Activated CD4-positive, alpha-beta T cell treated with anti-CD3 and anti-CD28 coated beads, Interleukin-2, amount 10 ng/mL, durations not matched to agents 7 days and 5 days (primary cell): Measurements from ENCODE around the gene GPX7. TPM values are rescaled to one million over a fixed set of nuclear protein-coding genes. Genes with fewer than 3 reads are reported as not detected.

Experiments
- CTCF ChIA-PET: fragments of 350-600 bp; sonication (Branson Sonifier 250); formaldehyde crosslinking; loops from one replicate; lab custom pipeline; 2021; ENCODE audit warnings: antibody characterized with exemption; lab: Charles Lee
- POLR2A ChIA-PET: fragments of 350-600 bp; sonication (Branson Sonifier 250); formaldehyde crosslinking; loops from one replicate; lab custom pipeline; 2021; ENCODE audit warnings: antibody characterized with exemption; lab: Charles Lee
- DNase-seq: peaks from one replicate; pipeline ENCODE4 v3.0.0-alpha.2; 2020
- H3K27ac Mint-ChIP-seq: one replicate; pipeline ENCODE4 v1.8.0; 2021; ENCODE audit warnings: mild to moderate bottlenecking, moderate library complexity, mixed read lengths
- H3K27me3 Mint-ChIP-seq: one replicate; pipeline ENCODE4 v1.8.0; 2021; ENCODE audit warnings: mixed read lengths
- H3K36me3 Mint-ChIP-seq: one replicate; pipeline ENCODE4 v1.8.0; 2021; ENCODE audit warnings: low read depth, mixed read lengths
- H3K4me1 Mint-ChIP-seq: one replicate; pipeline ENCODE4 v1.8.0; 2021; ENCODE audit warnings: mixed read lengths
- H3K4me3 Mint-ChIP-seq: one replicate; pipeline ENCODE4 v1.8.0; 2021; ENCODE audit warnings: mild to moderate bottlenecking, moderate library complexity, mixed read lengths
- H3K9me3 Mint-ChIP-seq: one replicate; pipeline ENCODE4 v1.8.0; 2021; ENCODE audit warnings: mixed read lengths
- total RNA-seq, 2 experiments: library from RNA; stranded (reverse); gene quantifications; one replicate each; pipeline ENCODE4 v1.2.3, GENCODE V29; 2021

The GPX7 gene
- total RNA-seq, 2 experiments from 2014 or later = 20.3 to 22.8 TPM

- no peak for DNase-seq
- Mint-ChIP-seq H3K9me3 (no peaks in the 10 kb centered on the region), H3K27me3 (peaks cover 4% of the 10 kb centered on the region), H3K27ac (no peak overlapping the region), H3K36me3 (no peaks in the 10 kb centered on the region), H3K4me1 (no peaks in the 10 kb centered on the region), H3K4me3 (no peak overlapping the region)
- ChIA-PET CTCF (no interaction called here), POLR2A (no interaction called here)
These were observed 9.4 kb upstream of the GPX7 start for GRCh38 chr1:52592637-52593323.

GRCh38 chr1:52593495-52593894 lies 8.7 kb upstream of the GPX7 start:
- Mint-ChIP-seq H3K36me3 (no peaks in the 10 kb centered on the region), H3K4me3 (no peak overlapping the region), H3K27me3 (peaks cover 4% of the 10 kb centered on the region), H3K27ac (no peak overlapping the region), H3K9me3 (no peaks in the 10 kb centered on the region), H3K4me1 (no peaks in the 10 kb centered on the region)
- DNase-seq = no peak
- CTCF ChIA-PET = interaction anchor here (0.8 to 1.5 kb wide), 2 partner anchors 10 to 16 kb away, joined by 3 to 4 read pairs; no protein-coding TSS in a partner anchor
- POLR2A ChIA-PET = no interaction called here

GRCh38 chr1:52595061-52595460 lies 7.1 kb upstream of the GPX7 start:
- Mint-ChIP-seq H3K9me3 (no peaks in the 10 kb centered on the region), H3K4me1 (no peaks in the 10 kb centered on the region), H3K36me3 (no peaks in the 10 kb centered on the region), H3K4me3 (no peak overlapping the region), H3K27me3 (peaks cover 4% of the 10 kb centered on the region), H3K27ac (no peak overlapping the region)
- CTCF ChIA-PET = interaction anchor here (0.5 kb wide), 1 partner anchor 34 kb away, joined by 6 read pairs; no protein-coding TSS in a partner anchor
- POLR2A ChIA-PET = no interaction called here
- no peak for DNase-seq

- POLR2A ChIA-PET = no interaction called here
These were observed 4.3 kb upstream of the GPX7 start for GRCh38 chr1:52597912-52598311.

GRCh38 chr1:52598729-52599128 lies 3.4 kb upstream of the GPX7 start:
- DNase-seq = no peak
- Mint-ChIP-seq H3K36me3 (peaks cover 13% of the 10 kb centered on the region), H3K4me1 (peaks cover 24% of the 10 kb centered on the region), H3K4me3 (no peak overlapping the region), H3K27me3 (peaks cover 4% of the 10 kb centered on the region), H3K9me3 (no peaks in the 10 kb centered on the region), H3K27ac (no peak overlapping the region)
- ChIA-PET CTCF (interaction anchor here (0.6 to 0.9 kb wide), 5 partner anchors 13 to 167 kb away, joined by 3 to 4 read pairs (median 3); no protein-coding TSS in a partner anchor), POLR2A (no interaction called here)

More at GRCh38 chr1:52597912-52598311, 4.3 kb upstream of the GPX7 start:
- H3K36me3 Mint-ChIP-seq = peaks cover 5% of the 10 kb centered on the region
- no peak overlapping the region for H3K4me3 Mint-ChIP-seq
- no peak overlapping the region for H3K27ac Mint-ChIP-seq
- H3K9me3 Mint-ChIP-seq = no peaks in the 10 kb centered on the region
- no peak for DNase-seq
- H3K4me1 Mint-ChIP-seq = peaks cover 15% of the 10 kb centered on the region
- peaks cover 4% of the 10 kb centered on the region for H3K27me3 Mint-ChIP-seq
- CTCF ChIA-PET = no interaction called here

- Mint-ChIP-seq H3K9me3 (no peaks in the 10 kb centered on the region), H3K36me3 (peaks cover 17% of the 10 kb centered on the region), H3K27ac (no peak overlapping the region), H3K4me3 (no peak overlapping the region), H3K4me1 (peaks cover 29% of the 10 kb centered on the region), H3K27me3 (peaks cover 4% of the 10 kb centered on the region)
- CTCF ChIA-PET = interaction anchor here (0.6 to 0.9 kb wide), 5 partner anchors 12 to 168 kb away, joined by 3 to 4 read pairs (median 3); no protein-coding TSS in a partner anchor
- no peak for DNase-seq
- POLR2A ChIA-PET = no interaction called here
These were observed 2.9 kb upstream of the GPX7 start for GRCh38 chr1:52599236-52599635.

- Mint-ChIP-seq H3K27ac (no peak overlapping the region), H3K4me3 (peak overlapping the region; percentile 74), H3K27me3 (peaks cover 3% of the 10 kb centered on the region), H3K36me3 (peaks cover 20% of the 10 kb centered on the region), H3K9me3 (no peaks in the 10 kb centered on the region), H3K4me1 (peaks cover 39% of the 10 kb centered on the region)
- CTCF ChIA-PET = interaction anchor here (1.1 kb wide), 1 partner anchor 85 kb away, joined by 3 read pairs; no protein-coding TSS in a partner anchor
- no peak for DNase-seq
- POLR2A ChIA-PET = no interaction called here
These were observed 1.5 kb upstream of the GPX7 start for GRCh38 chr1:52600533-52601179.

- ChIA-PET POLR2A (no interaction called here), CTCF (interaction anchor here (0.9 to 1.1 kb wide), 2 partner anchors 64 to 85 kb away, joined by 3 to 4 read pairs; no protein-coding TSS in a partner anchor)
- no peak for DNase-seq
- H3K9me3 Mint-ChIP-seq = no peaks in the 10 kb centered on the region
- peaks cover 46% of the 10 kb centered on the region for H3K4me1 Mint-ChIP-seq
- H3K36me3 Mint-ChIP-seq = peaks cover 25% of the 10 kb centered on the region
- peaks cover 3% of the 10 kb centered on the region for H3K27me3 Mint-ChIP-seq
- H3K4me3 Mint-ChIP-seq = peak overlapping the region; percentile 74
- peak overlapping the region; percentile 90 for H3K27ac Mint-ChIP-seq
These were observed 652 bp upstream of the GPX7 start for GRCh38 chr1:52601519-52601918.

- Mint-ChIP-seq H3K27me3 (no peaks in the 10 kb centered on the region), H3K27ac (peak overlapping the region; percentile 93), H3K4me1 (peaks cover 48% of the 10 kb centered on the region), H3K36me3 (peaks cover 38% of the 10 kb centered on the region), H3K4me3 (peak overlapping the region; percentile 85), H3K9me3 (no peaks in the 10 kb centered on the region)
- no peak for DNase-seq
- ChIA-PET POLR2A (interaction anchor here (0.7 kb wide), 1 partner anchor 38 kb away, joined by 3 read pairs; no protein-coding TSS in a partner anchor), CTCF (interaction anchor here (1.0 to 1.7 kb wide), 3 partner anchors 9 to 49 kb away, joined by 3 to 7 read pairs (median 4); no protein-coding TSS in a partner anchor)
These were observed 857 bp downstream of the GPX7 start for GRCh38 chr1:52602856-52603600.

GRCh38 chr1:52603630-52604029 lies 1.5 kb downstream of the GPX7 start:
- ChIA-PET POLR2A (no interaction called here), CTCF (interaction anchor here (1.0 to 1.7 kb wide), 3 partner anchors 10 to 50 kb away, joined by 3 to 7 read pairs (median 4); no protein-coding TSS in a partner anchor)
- Mint-ChIP-seq H3K27ac (peak overlapping the region; percentile 93), H3K9me3 (no peaks in the 10 kb centered on the region), H3K36me3 (peaks cover 38% of the 10 kb centered on the region), H3K27me3 (no peaks in the 10 kb centered on the region), H3K4me3 (peak overlapping the region; percentile 85), H3K4me1 (peaks cover 48% of the 10 kb centered on the region)
- DNase-seq = no peak

GRCh38 chr1:52604063-52604770 lies 2.0 kb downstream of the GPX7 start:
- POLR2A ChIA-PET = interaction anchor here (0.6 kb wide), 1 partner anchor 93 kb away, joined by 4 read pairs; no protein-coding TSS in a partner anchor
- Mint-ChIP-seq H3K9me3 (no peaks in the 10 kb centered on the region), H3K4me3 (peak overlapping the region; percentile 85), H3K4me1 (peaks cover 48% of the 10 kb centered on the region), H3K36me3 (peaks cover 38% of the 10 kb centered on the region), H3K27me3 (no peaks in the 10 kb centered on the region), H3K27ac (peak overlapping the region; percentile 93)
- DNase-seq = no peak
- CTCF ChIA-PET = interaction anchor here (1.5 to 1.7 kb wide), 3 partner anchors 10 to 82 kb away, joined by 4 to 7 read pairs (median 4); no protein-coding TSS in a partner anchor
